ENCODE results near the gene WIPI1.
"Not testable (repeated sequence)": the region's sequence is repeated elsewhere in the genome, so short reads cannot be mapped to it uniquely, and the experiment has no call there.

WIPI1 gene

GRCh38 chr17:68418876-68419275 lies 38.4 kb downstream of the WIPI1 start:
- H3K4me3 ChIP-seq (ENCODE audit: low read depth, low read length) = no peak overlapping the region

DNA sequence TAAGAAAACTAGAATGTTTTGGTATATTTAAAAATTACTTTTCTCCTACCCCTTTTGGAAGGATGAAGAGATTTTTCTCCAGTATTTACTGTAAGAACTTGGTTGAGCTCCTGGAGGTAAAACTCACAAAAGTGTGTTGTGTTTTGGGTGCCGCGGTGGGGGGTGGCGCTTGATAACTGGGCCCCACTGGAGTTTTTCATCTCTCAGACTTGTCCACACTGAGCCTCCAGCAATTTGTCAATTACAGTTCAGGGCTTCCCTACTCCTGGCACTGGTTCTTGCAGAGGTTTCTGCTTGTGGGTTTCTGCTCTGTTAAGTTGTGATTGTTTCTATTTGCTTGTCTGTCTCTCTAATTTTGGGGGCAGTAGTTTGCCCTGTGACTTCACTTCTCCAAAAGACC lies 40.0 kb downstream of the WIPI1 start:
- H3K4me3 ChIP-seq (ENCODE audit: low read depth, low read length) = no peak overlapping the region

DNA sequence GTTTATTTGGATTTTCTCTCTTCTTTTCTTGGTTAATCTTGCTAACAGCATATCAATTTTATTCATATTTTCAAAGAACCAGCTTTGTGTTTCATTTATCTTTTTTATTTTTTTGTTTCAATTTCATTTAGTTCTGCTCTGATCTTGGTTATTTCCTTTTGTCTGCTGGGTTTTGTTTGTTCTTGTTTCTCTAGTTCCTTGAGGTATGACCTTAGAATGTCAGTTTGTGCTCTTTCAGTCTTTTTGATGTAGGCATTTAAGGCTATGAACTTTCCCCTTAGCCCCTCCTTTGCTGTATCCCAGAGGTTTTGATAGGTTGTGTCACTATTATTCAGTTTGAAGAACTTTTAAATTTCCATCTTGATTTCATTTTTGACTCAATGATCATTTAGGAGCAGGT lies 42.4 kb downstream of the WIPI1 start:
- H3K4me3 ChIP-seq (ENCODE audit: low read depth, low read length) = not testable (repeated sequence)

- H3K4me3 ChIP-seq (ENCODE audit: low read depth, low read length) = not testable (repeated sequence)
Observed at GRCh38 chr17:68413597-68414560, 43.4 kb downstream of the WIPI1 start.

GRCh38 chr17:68407656-68408055 lies 49.6 kb downstream of the WIPI1 start:
- H3K4me3 ChIP-seq (ENCODE audit: low read depth, low read length) = not testable (repeated sequence)

- H3K4me3 ChIP-seq (ENCODE audit: low read depth, low read length) = not testable (repeated sequence)
Observed at GRCh38 chr17:68403837-68404236, 53.5 kb downstream of the WIPI1 start.

GRCh38 chr17:68403122-68403521 lies 54.2 kb downstream of the WIPI1 start:
- no peak overlapping the region for H3K4me3 ChIP-seq (ENCODE audit: low read depth, low read length)

GRCh38 chr17:68401288-68401687 lies 56.0 kb downstream of the WIPI1 start:
- no peak overlapping the region for H3K4me3 ChIP-seq (ENCODE audit: low read depth, low read length)

GRCh38 chr17:68400404-68400735 lies 56.9 kb downstream of the WIPI1 start:
- no peak overlapping the region for H3K4me3 ChIP-seq (ENCODE audit: low read depth, low read length)

GRCh38 chr17:68399638-68400403 lies 57.5 kb downstream of the WIPI1 start:
- no peak overlapping the region for H3K4me3 ChIP-seq (ENCODE audit: low read depth, low read length)

DNA sequence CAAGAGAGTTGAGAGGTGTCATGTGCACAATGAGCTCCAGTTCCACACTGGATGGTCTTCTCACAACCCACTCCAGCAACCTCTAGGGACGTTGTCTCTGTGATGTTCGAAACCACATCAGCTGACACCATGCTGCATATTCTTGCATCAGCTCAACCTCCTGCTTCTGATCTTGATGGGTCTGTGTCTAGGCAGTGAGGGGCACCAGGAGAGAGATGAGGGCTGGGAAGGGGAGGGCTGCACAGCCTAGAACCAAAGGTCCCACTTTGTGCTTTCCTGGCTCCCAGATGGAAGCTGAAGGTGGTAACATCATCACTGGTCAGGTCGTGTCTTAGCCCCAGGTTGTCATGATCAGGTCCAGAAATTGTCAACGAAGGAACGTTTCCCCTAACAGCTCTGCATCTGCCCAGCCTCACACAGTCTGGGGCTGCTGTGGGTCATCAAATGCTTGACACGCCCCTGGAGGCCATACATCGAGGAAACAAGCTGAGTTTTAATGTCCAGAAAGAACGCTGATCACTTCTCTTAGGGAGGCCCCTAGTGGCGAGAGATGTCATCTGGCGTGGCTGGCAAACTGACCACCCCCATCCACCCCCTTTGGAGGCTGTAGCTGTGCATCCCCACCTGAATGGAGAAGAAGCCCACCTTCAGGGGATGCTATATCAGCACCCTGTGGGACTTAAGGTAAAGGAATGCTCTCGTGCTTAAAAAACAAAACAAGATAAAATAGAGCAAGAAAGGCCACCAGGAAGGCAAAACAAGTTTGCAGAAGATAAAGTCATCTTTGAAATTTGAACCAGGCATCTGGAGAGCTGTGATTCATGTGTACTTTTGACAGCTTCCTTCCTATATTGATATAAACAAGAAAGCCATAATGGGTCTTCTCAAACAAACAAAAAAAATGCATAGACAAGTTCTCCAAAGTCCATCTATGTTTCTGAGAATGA lies 58.3 kb downstream of the WIPI1 start:
- H3K4me3 ChIP-seq (ENCODE audit: low read depth, low read length) = no peak overlapping the region

DNA sequence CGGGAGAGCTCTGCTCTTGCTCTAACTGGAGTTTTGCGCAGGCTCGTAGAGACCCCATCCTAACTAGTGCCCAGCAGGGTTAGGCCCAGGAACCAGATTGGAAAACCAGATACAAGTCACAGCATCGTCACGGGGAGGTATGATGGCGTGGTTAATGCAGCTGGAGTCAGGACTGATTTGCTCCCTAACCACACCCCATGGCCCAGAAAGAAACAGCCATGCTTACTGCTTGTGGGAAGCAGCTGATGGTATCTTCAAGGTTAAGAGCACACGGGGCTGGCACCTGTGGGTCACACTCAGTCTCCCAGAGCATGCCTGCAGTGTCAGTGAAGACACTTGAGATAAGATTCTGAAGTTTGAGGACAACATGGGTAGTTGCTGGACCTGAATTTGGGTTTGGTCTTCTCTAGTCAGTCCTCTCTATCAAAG lies 60.2 kb downstream of the WIPI1 start:
- no peak overlapping the region for H3K4me3 ChIP-seq (ENCODE audit: low read depth, low read length)

DNA sequence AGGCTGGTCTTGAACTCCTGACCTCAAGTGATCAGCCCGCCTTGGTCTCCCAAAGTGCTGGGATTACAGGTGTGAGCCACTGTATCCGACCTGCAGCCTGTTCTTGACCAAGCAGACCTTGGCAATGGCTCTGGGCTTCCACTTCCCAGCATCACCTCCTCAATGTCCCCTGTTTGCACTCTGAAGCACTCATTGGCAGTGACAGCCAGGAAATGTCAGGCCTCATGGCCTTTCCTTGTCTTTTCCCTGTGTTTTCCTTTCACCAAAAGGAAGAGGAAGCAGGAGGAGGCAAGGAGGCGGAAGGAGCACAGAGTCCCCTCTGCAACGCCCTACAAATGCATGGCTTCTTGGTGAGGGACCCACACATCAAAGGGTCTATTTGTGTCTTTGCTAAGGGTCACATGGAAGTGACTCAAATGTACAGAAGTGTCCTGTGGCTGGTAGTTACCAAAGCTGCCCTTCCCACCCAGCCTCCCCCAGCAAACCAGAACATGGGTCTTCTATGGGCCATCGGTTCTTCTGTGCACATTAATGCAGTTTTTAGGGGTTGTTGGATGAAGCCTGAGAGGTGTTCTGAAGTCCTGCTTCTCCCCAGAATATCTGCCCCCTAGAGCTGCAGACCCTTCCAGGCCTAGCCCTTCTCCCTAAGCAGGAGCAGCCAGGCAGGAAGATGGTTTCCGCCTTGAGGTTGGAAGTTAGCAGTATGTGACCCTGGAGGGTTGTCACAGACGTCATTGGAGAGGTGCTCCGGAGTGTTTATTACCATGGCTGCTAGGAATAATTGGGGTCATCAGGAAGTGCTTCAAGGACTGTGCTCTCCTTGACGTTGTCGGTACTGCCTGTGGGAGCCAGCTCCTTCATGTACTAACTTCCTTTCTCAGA lies 60.8 kb downstream of the WIPI1 start:
- H3K4me3 ChIP-seq (ENCODE audit: low read depth, low read length) = no peak overlapping the region

GRCh38 chr17:68394608-68395331 lies 62.5 kb downstream of the WIPI1 start:
- no peak overlapping the region for H3K4me3 ChIP-seq (ENCODE audit: low read depth, low read length)

DNA sequence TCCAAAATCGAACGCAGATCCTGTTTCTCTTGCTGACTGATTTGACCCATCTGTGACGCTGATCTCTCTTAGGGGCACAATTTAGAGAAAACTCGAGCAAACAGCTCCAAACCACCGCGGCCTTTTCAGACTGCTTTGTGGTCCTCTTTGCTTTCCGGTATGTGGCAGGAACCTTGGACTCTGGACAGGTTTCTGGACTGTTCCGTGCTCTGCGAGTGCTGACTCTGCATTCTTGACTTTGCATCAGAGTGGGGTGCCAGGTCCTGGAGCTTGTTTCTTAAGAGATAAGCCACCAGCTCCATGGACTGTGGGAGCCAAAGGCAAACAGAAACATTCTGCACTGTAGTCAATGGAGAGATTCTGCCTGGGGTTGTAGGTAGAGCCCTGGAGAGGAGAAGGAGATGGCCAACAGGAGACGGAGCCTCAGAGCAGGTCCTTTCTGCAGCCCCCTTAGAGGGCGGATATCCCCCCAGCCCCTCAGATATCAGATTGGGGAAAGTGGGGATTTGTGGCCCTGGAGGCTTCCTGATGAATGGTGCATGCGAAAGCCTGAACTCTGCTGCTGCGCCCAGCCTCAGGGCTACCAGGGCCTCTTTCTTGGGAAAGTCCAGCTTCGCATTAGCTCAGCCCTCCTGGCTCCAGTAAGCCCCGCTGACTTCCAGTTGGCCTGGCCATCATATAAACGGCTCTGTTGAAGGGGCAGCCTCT lies 65.6 kb downstream of the WIPI1 start:
- H3K4me3 ChIP-seq (ENCODE audit: low read depth, low read length) = no peak overlapping the region

DNA sequence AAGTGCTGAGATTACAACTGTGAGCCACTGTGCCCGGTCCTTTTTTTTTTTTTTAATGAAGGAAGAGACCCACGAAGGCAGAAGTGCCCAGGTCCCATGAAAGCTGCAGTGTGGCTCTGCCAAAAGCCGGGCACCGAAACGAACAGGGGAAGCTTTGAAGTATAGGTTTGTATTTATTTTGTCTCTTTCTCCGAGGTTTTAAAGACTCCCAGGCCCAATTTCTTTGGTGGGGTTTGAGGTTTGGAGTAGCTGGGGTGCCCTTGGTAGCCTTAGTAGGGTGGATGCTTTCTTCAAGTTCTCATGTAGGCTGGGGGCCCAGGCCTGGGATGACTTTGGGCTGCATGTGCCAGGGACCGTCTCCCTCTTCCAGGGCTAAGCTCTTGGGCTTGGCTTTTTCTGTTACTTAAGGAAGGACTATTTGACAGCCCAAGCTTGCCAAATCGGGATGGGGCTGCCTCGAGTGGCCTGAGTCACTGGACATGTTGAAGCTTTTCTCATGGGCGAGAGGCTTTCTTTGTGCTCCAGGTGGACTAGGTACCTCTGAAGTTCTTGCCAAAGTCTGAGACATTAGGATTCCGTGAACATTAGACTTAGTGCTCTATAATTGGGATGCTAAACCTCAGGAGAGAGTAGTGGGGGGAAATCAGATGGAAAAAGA lies 66.3 kb downstream of the WIPI1 start:
- no peak overlapping the region for H3K4me3 ChIP-seq (ENCODE audit: low read depth, low read length)

- no peak overlapping the region for H3K4me3 ChIP-seq (ENCODE audit: low read depth, low read length)
Observed at GRCh38 chr17:68389041-68389440, 68.3 kb downstream of the WIPI1 start.
